ENCODE data around the gene C22orf23.
"Not testable (repeated sequence)": the region's sequence is repeated elsewhere in the genome, so short reads cannot be mapped to it uniquely, and the experiment has no call there.

Gene C22orf23

GRCh38 chr22:37953062-37953436, 352 bp downstream of the C22orf23 start:
- DNase-seq: no peak

- not testable (repeated sequence) for DNase-seq
These were observed 772 bp downstream of the C22orf23 start for GRCh38 chr22:37952629-37953028.

GRCh38 chr22:37951305-37951704, 2.1 kb downstream of the C22orf23 start:
- no peak for DNase-seq

- not testable (repeated sequence) for DNase-seq
These were observed 6.1 kb downstream of the C22orf23 start for GRCh38 chr22:37947142-37947795.

GRCh38 chr22:37944423-37944822, 9.0 kb downstream of the C22orf23 start:
- not testable (repeated sequence) for DNase-seq

GRCh38 chr22:37943825-37944198, 9.6 kb downstream of the C22orf23 start:
- no peak for DNase-seq

- DNase-seq: no peak
These were observed 10.1 kb downstream of the C22orf23 start for GRCh38 chr22:37943136-37943824.

- DNase-seq: no peak
These were observed 11.3 kb downstream of the C22orf23 start for GRCh38 chr22:37942133-37942532.

- no peak for DNase-seq
These were observed 12.6 kb downstream of the C22orf23 start for GRCh38 chr22:37940698-37941376.

GRCh38 chr22:37933711-37934376, 19.6 kb downstream of the C22orf23 start:
- DNase-seq: peak; percentile 79

- DNase-seq: no peak
These were observed 20.4 kb downstream of the C22orf23 start for GRCh38 chr22:37932821-37933578.

- no peak for DNase-seq
These were observed 21.0 kb downstream of the C22orf23 start for GRCh38 chr22:37932401-37932800.

GRCh38 chr22:37931893-37932389, 21.5 kb downstream of the C22orf23 start:
- no peak for DNase-seq

GRCh38 chr22:37930952-37931440, 22.4 kb downstream of the C22orf23 start:
- DNase-seq: no peak

GRCh38 chr22:37930270-37930951, 23.0 kb downstream of the C22orf23 start:
- DNase-seq: no peak

- DNase-seq: no peak
These were observed 24.0 kb downstream of the C22orf23 start for GRCh38 chr22:37929390-37929789.

- no peak for DNase-seq
These were observed 25.8 kb downstream of the C22orf23 start for GRCh38 chr22:37927637-37927936.

- DNase-seq: no peak
These were observed 26.4 kb downstream of the C22orf23 start for GRCh38 chr22:37926771-37927636.

GRCh38 chr22:37926358-37926757, 27.0 kb downstream of the C22orf23 start:
- DNase-seq: no peak

GRCh38 chr22:37925767-37926166, 27.6 kb downstream of the C22orf23 start:
- DNase-seq: no peak

GRCh38 chr22:37925330-37925729, 28.1 kb downstream of the C22orf23 start:
- no peak for DNase-seq
